Omental fat pad (tissue), 4 donors: ENCODE data around the gene IGSF9B. TPM values are rescaled to one million over a fixed set of nuclear protein-coding genes. Genes with fewer than 3 reads are reported as not detected.
A peak's percentile ranks its signal among the peaks of the same experiment; 100 is the strongest.

Experiments
- ATAC-seq: fragments of 150-250 bp; one replicate; pipeline ENCODE4 v1.9.1; 2016; ENCODE audit warnings: mild to moderate bottlenecking, moderate library complexity; ENCODE audit not compliant: low FRiP score
- DNase-seq: peaks from one replicate; pipeline ENCODE4 v3.0.0-alpha.2; 2019; ENCODE audit warnings: low spot score
- CTCF ChIP-seq, 3 donors: fragments of 450-650 bp; IDR thresholded peaks; one replicate each; pipeline ENCODE4 v1.5.1; 2016 to 2017; ENCODE audit warnings: antibody characterized with exemption in 3 of 3, mild to moderate bottlenecking in 3 of 3, moderate library complexity in 2 of 3
- total RNA-seq, 4 donors: library from RNA; depleted of rRNA; stranded (reverse); fragments of >200 nt; gene quantifications; one replicate each; pipeline ENCODE4 v1.1.0, GENCODE V29; 2016

IGSF9B gene
- total RNA-seq, 4 donors from 2014 or later, result 2.0 to 29.7 (median 6.6) TPM

DNA sequence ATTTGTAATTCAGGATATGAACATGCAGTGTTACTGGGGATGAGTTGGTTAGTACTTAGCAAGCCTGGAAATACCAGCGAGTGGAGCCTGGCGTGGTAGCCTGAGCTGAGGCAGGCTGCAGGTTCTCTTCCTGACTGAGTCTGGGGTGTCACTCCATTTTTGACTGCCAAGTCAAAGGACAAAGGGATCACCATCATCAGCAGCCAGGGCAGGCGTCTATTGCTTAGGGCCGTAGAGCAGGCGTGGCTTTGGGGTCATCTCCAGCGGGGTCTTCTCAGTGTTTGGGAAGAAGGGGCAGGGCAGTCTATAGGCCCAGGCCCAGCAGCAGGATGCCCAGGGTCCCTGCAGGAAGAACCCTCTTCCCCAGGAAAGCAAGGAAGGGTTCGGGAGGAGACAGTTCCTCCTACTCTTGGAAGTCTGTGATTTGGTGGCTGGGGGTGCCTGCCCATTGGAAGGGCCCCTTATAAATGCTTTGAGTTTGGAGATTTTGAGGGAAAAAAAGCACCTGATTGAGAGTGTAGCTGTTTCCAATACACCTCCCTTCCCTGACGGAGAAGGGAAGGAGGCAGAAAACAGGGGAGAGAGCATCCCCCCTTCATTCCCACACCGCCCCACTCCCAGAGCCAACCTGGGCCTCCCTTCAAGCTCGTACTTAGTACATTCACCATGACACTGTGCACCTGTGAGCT, 60.0 kb downstream of the IGSF9B start:
- ATAC-seq (no peak), DNase-seq (no peak)
- TF ChIP-seq CTCF (IDR thresholded peaks at IDR 0.05), result no peak

GRCh38 chr11:133896028-133896427, 60.7 kb downstream of the IGSF9B start:
- no peak for TF ChIP-seq CTCF (IDR thresholded peaks at IDR 0.05)
- ATAC-seq (no peak), DNase-seq (peak; percentile 6)

- DNase-seq (peak; percentile 0), ATAC-seq (no peak)
- TF ChIP-seq CTCF (IDR thresholded peaks at IDR 0.05), result no peak
Observed at GRCh38 chr11:133895551-133895950, 61.2 kb downstream of the IGSF9B start.

- no peak for TF ChIP-seq CTCF (IDR thresholded peaks at IDR 0.05)
- DNase-seq (no peak), ATAC-seq (no peak)
Observed at GRCh38 chr11:133895061-133895479, 61.7 kb downstream of the IGSF9B start.

DNA sequence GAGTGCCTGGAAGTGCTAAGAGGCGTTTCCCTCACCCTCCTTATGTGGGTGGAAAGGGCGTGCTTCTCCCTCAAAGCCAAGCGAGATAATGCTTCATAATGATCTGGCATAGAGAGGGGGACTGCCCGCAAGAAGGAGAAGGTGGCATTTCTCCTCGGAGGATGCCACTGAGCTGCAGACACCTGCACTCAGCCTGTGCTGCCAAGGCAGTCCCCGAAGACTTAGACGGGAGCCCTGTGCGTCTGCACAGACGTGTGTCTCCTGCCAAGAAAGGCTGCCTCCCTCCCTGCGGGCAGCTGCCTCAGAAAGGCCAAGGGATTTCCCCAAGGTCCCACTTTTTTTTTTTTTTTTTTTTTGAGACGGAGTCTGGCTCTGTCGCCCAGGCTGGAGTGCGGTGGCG, 63.4 kb downstream of the IGSF9B start:
- no peak for TF ChIP-seq CTCF (IDR thresholded peaks at IDR 0.05)
- ATAC-seq (no peak), DNase-seq (no peak)

GRCh38 chr11:133892584-133893380, 64.0 kb downstream of the IGSF9B start:
- TF ChIP-seq CTCF (IDR thresholded peaks at IDR 0.05), result no peak
- DNase-seq (no peak), ATAC-seq (peak; percentile 37)
